HepG2 (cell line): ENCODE measurements around the gene SLC35B4. TPM values are rescaled to one million over a fixed set of nuclear protein-coding genes. Genes with fewer than 3 reads are reported as not detected.

ENCODE experiments used
- ARNTL ChIP-seq: sonication (generic); formaldehyde crosslinking; IDR thresholded peaks from 2 replicates; pipeline ENCODE4 v1.4.0; 2020; ENCODE audit warnings: mild to moderate bottlenecking, missing genetic modification reagents
- ASH2L ChIP-seq: fragments of 300-600, 200-600 bp; sonication (generic); IDR thresholded peaks from 2 replicates; pipeline ENCODE4 v1.7.0; 2017; ENCODE audit warnings: low read depth, mild to moderate bottlenecking, moderate library complexity, mixed read lengths, low read length; ENCODE audit not compliant: insufficient read length
- CCDC6 ChIP-seq: sonication (generic); formaldehyde crosslinking; IDR thresholded peaks from 2 replicates; pipeline ENCODE4 v1.8.1; 2022; ENCODE audit warnings: mild to moderate bottlenecking, missing genetic modification reagents, moderate library complexity
- CENPX ChIP-seq: sonication (generic); formaldehyde crosslinking; IDR thresholded peaks from 2 replicates; pipeline ENCODE4 v1.9.0; 2021; ENCODE audit warnings: mild to moderate bottlenecking, missing genetic modification reagents, moderate library complexity
- CHD4 ChIP-seq: fragments of 200-600 bp; sonication (generic); IDR thresholded peaks from 2 replicates; pipeline ENCODE4 v1.7.0; 2017; ENCODE audit warnings: mild to moderate bottlenecking, low read length, borderline replicate concordance
- CREBL2 ChIP-seq: sonication (generic); formaldehyde crosslinking; IDR thresholded peaks from 2 replicates; pipeline ENCODE4 v1.8.1; 2023; ENCODE audit warnings: missing genetic modification reagents, mild to moderate bottlenecking, borderline replicate concordance
- ERF ChIP-seq: IDR thresholded peaks from 2 replicates; pipeline ENCODE4 v1.6.1; 2018; ENCODE audit warnings: missing biosample characterization, missing genetic modification reagents
- FIP1L1 ChIP-seq: fragments of 200-400 bp; formaldehyde crosslinking; IDR thresholded peaks from 2 replicates; pipeline ENCODE4 v1.6.1; 2018; ENCODE audit warnings: low read depth, mild to moderate bottlenecking, low read length, moderate library complexity, borderline replicate concordance; ENCODE audit not compliant: insufficient read depth
- JDP2 ChIP-seq: sonication (generic); formaldehyde crosslinking; IDR thresholded peaks from 2 replicates; pipeline ENCODE4 v1.8.1; 2022; ENCODE audit warnings: missing genetic modification reagents, borderline replicate concordance
- KLF15 ChIP-seq: sonication (generic); formaldehyde crosslinking; IDR thresholded peaks from 2 replicates; pipeline ENCODE4 v1.8.1; 2023; ENCODE audit warnings: borderline replicate concordance, mild to moderate bottlenecking, inconsistent platforms, missing genetic modification reagents, mixed read lengths
- LCORL ChIP-seq, 2 experiments: fragments of 450-650 bp in 1 of 2; sonication (generic) in 1 of 2; formaldehyde crosslinking in 1 of 2; IDR thresholded peaks; 2 replicates each; pipeline versions ENCODE4 v1.5.0 to v1.6.1; 2017 to 2020; ENCODE audit warnings: antibody characterized with exemption in 1 of 2, missing genetic modification reagents in 1 of 2
- MAFG ChIP-seq: sonication (generic); formaldehyde crosslinking; IDR thresholded peaks from 2 replicates; pipeline ENCODE4 v1.5.1; 2020; ENCODE audit warnings: mild to moderate bottlenecking, missing genetic modification reagents
- MTA1 ChIP-seq: sonication (generic); formaldehyde crosslinking; IDR thresholded peaks from 2 replicates; pipeline ENCODE4 v1.4.0; 2020; ENCODE audit warnings: missing genetic modification reagents, mild to moderate bottlenecking, borderline replicate concordance
- NR2F2 ChIP-seq: IDR thresholded peaks from 2 replicates; pipeline ENCODE4 v1.6.1; 2012; ENCODE audit warnings: low read depth, inconsistent platforms, borderline replicate concordance
- PATZ1 ChIP-seq: sonication (generic); formaldehyde crosslinking; IDR thresholded peaks from 2 replicates; pipeline ENCODE4 v1.4.0; 2020; ENCODE audit warnings: missing genetic modification reagents
- PHF20 ChIP-seq: sonication (generic); formaldehyde crosslinking; IDR thresholded peaks from 2 replicates; pipeline ENCODE4 v1.5.0; 2020; ENCODE audit warnings: mild to moderate bottlenecking, missing genetic modification reagents
- RFXANK ChIP-seq: IDR thresholded peaks from 2 replicates; pipeline ENCODE4 v1.6.1; 2016
- SMAD9 ChIP-seq: sonication (generic); formaldehyde crosslinking; IDR thresholded peaks from 2 replicates; pipeline ENCODE4 v1.5.1; 2020; ENCODE audit warnings: mild to moderate bottlenecking, missing genetic modification reagents
- TBL1XR1 ChIP-seq: fragments of 150-350 bp; IDR thresholded peaks from 2 replicates; pipeline ENCODE4 v1.6.1; 2014; ENCODE audit warnings: borderline replicate concordance, low read length; ENCODE audit not compliant: partially characterized antibody
- U2AF1 ChIP-seq: fragments of 200-400 bp; formaldehyde crosslinking; optimal IDR thresholded peaks from 2 replicates; pipeline ENCODE3; 2017; ENCODE audit warnings: mild to moderate bottlenecking, low read depth, low read length
- ZBTB42 ChIP-seq: sonication (generic); formaldehyde crosslinking; IDR thresholded peaks from 2 replicates; pipeline ENCODE4 v1.5.0; 2020; ENCODE audit warnings: mild to moderate bottlenecking, missing genetic modification reagents
- ZBTB43 ChIP-seq: sonication (generic); formaldehyde crosslinking; conservative IDR thresholded peaks from 2 replicates; pipeline ENCODE4 v1.4.0; 2020; ENCODE audit warnings: missing genetic modification reagents
- ZFP36 ChIP-seq: fragments of 150-350 bp; IDR thresholded peaks from 2 replicates; pipeline ENCODE4 v1.6.1; 2018; ENCODE audit warnings: borderline replicate concordance, low read length, low read depth; ENCODE audit not compliant: partially characterized antibody
- ZNF136 ChIP-seq: sonication (generic); formaldehyde crosslinking; IDR thresholded peaks from 2 replicates; pipeline ENCODE4 v1.8.1; 2022; ENCODE audit warnings: low read depth, mild to moderate bottlenecking, moderate library complexity, missing genetic modification reagents
- ZNF263 ChIP-seq: sonication (generic); formaldehyde crosslinking; IDR thresholded peaks from 2 replicates; pipeline ENCODE4 v1.4.0; 2020; ENCODE audit warnings: missing genetic modification reagents
- ZNF382 ChIP-seq: sonication (generic); formaldehyde crosslinking; IDR thresholded peaks from 2 replicates; pipeline ENCODE4 v1.5.0; 2020; ENCODE audit warnings: missing genetic modification reagents, mild to moderate bottlenecking, borderline replicate concordance
- ZNF44 ChIP-seq: sonication (generic); formaldehyde crosslinking; IDR thresholded peaks from 2 replicates; pipeline ENCODE4 v1.5.1; 2020; ENCODE audit warnings: mild to moderate bottlenecking, missing genetic modification reagents
- ZNF484 ChIP-seq: sonication (generic); formaldehyde crosslinking; IDR thresholded peaks from 2 replicates; pipeline ENCODE4 v1.5.1; 2020; ENCODE audit warnings: mild to moderate bottlenecking, low read depth, missing genetic modification reagents, borderline replicate concordance
- ZNF598 ChIP-seq: sonication (generic); formaldehyde crosslinking; IDR thresholded peaks from 2 replicates; pipeline ENCODE4 v1.5.1; 2020; ENCODE audit warnings: mild to moderate bottlenecking, missing genetic modification reagents, borderline replicate concordance
- ZNF678 ChIP-seq: sonication (generic); formaldehyde crosslinking; IDR thresholded peaks from 2 replicates; pipeline ENCODE4 v1.4.0; 2020; ENCODE audit warnings: mild to moderate bottlenecking, missing genetic modification reagents
- ZSCAN31 ChIP-seq: sonication (generic); formaldehyde crosslinking; IDR thresholded peaks from 2 replicates; pipeline ENCODE4 v1.5.0; 2020; ENCODE audit warnings: low read depth, mild to moderate bottlenecking, missing genetic modification reagents
- polyA plus RNA-seq, 8 experiments: library from polyadenylated mRNA; depleted of rRNA in 3 of 8; stranded (reverse) in 7 of 8; unstranded in 1 of 8; fragments of >200 nt; fragmentation: Illumina TruSeq in 4 of 8; extraction: Trizol in 4 of 8; gene quantifications; 2 replicates each; pipeline versions ENCODE4 v1.2.1 to v1.2.3, GENCODE V29; 2011 to 2016; ENCODE audit warnings: low read depth in 4 of 8, missing spikeins in 1 of 8, mixed read lengths in 1 of 8; ENCODE audit not compliant: insufficient read depth in 1 of 8
- total RNA-seq, 5 experiments: library from RNA; depleted of rRNA; stranded (reverse); fragments of >200 nt; fragmentation: Illumina TruSeq; extraction: Trizol; gene quantifications; 2 replicates each; pipeline ENCODE4 v1.2.3, GENCODE V29; 2016; ENCODE audit warnings: low read depth in 1 of 5

The SLC35B4 gene
- total and polyA plus RNA-seq, 2 of the 13 experiments (the other 11 are each of a cell fraction or from before 2014, with no cell fraction given): 17.1 to 17.8 TPM

- TF ChIP-seq MAFG (CRISPR knock-in tag): no peak
- no peak for TF ChIP-seq RFXANK
- TF ChIP-seq CCDC6 (CRISPR knock-in tag): no peak
- TF ChIP-seq ZNF382 (CRISPR knock-in tag): no peak
- TF ChIP-seq ZNF136 (CRISPR knock-in tag): no peak
- no peak for TF ChIP-seq ZBTB43 (CRISPR knock-in tag)
- TF ChIP-seq JDP2 (CRISPR knock-in tag): no peak
- no peak for TF ChIP-seq ARNTL (CRISPR knock-in tag)
- TF ChIP-seq CREBL2 (CRISPR knock-in tag): no peak
- TF ChIP-seq U2AF1: no peak
- no peak for TF ChIP-seq ZNF263 (CRISPR knock-in tag)
- no peak for TF ChIP-seq SMAD9 (CRISPR knock-in tag)
- no peak for TF ChIP-seq TBL1XR1
- TF ChIP-seq ASH2L: no peak
- TF ChIP-seq ZSCAN31: no peak
- no peak for TF ChIP-seq NR2F2
- no peak for TF ChIP-seq CHD4
- TF ChIP-seq ZNF678 (CRISPR knock-in tag): no peak
- no peak for TF ChIP-seq PATZ1 (CRISPR knock-in tag)
- TF ChIP-seq CENPX: no peak
- no peak for TF ChIP-seq KLF15
- no peak for TF ChIP-seq MTA1 (CRISPR knock-in tag)
- no peak for TF ChIP-seq ZNF484
- no peak for TF ChIP-seq LCORL (IDR thresholded peaks at IDR 0.05)
- 0 out of 2 replicates have a peak, but pooled peaks have one; percentile 29 for TF ChIP-seq LCORL (CRISPR knock-in tag; IDR thresholded peaks at IDR 0.05)
- TF ChIP-seq ZNF44: no peak
- TF ChIP-seq FIP1L1: no peak
- no peak for TF ChIP-seq PHF20 (CRISPR knock-in tag)
- no peak for TF ChIP-seq ZBTB42 (CRISPR knock-in tag)
- TF ChIP-seq ERF (CRISPR knock-in tag): no peak
- no peak for TF ChIP-seq ZNF598 (CRISPR knock-in tag)
- no peak for TF ChIP-seq ZFP36
Observed at GRCh38 chr7:134355927-134356326, 39.2 kb upstream of the SLC35B4 start (continued).
